GM18526 (cell line): Measurements from ENCODE around the gene TEX14.

Source experiments
- POLR2A ChIP-seq: IDR thresholded peaks from 3 replicates; pipeline ENCODE4 v1.6.1; 2011; ENCODE audit not compliant: insufficient read length; ENCODE audit errors: extremely low read depth

Gene TEX14

GRCh38 chr17:58631523-58632323 is 60.1 kb downstream of the TEX14 start:
- TF ChIP-seq POLR2A: peak; percentile 99

GRCh38 chr17:58630883-58631522 is 60.8 kb downstream of the TEX14 start:
- TF ChIP-seq POLR2A: no peak

- no peak for TF ChIP-seq POLR2A
These were observed 64.9 kb downstream of the TEX14 start for GRCh38 chr17:58626905-58627304.

- TF ChIP-seq POLR2A: no peak
These were observed 67.1 kb downstream of the TEX14 start for GRCh38 chr17:58624751-58625150.

- TF ChIP-seq POLR2A: no peak
These were observed 70.7 kb downstream of the TEX14 start for GRCh38 chr17:58621174-58621573.

- no peak for TF ChIP-seq POLR2A
These were observed 73.5 kb downstream of the TEX14 start for GRCh38 chr17:58618336-58618735.

- no peak for TF ChIP-seq POLR2A
These were observed 74.3 kb downstream of the TEX14 start for GRCh38 chr17:58617563-58617962.

- TF ChIP-seq POLR2A: no peak
These were observed 75.8 kb downstream of the TEX14 start for GRCh38 chr17:58615768-58616659.

GRCh38 chr17:58614859-58615459 is 76.9 kb downstream of the TEX14 start:
- no peak for TF ChIP-seq POLR2A

GRCh38 chr17:58611331-58611730 is 80.5 kb downstream of the TEX14 start:
- TF ChIP-seq POLR2A: no peak

- TF ChIP-seq POLR2A: no peak
These were observed 84.9 kb downstream of the TEX14 start for GRCh38 chr17:58606934-58607333.

- TF ChIP-seq POLR2A: no peak
These were observed 85.9 kb downstream of the TEX14 start for GRCh38 chr17:58605986-58606385.

GRCh38 chr17:58605470-58605869 is 86.4 kb downstream of the TEX14 start:
- no peak for TF ChIP-seq POLR2A

GRCh38 chr17:58601976-58602375 is 89.9 kb downstream of the TEX14 start:
- no peak for TF ChIP-seq POLR2A

- no peak for TF ChIP-seq POLR2A
These were observed 94.5 kb downstream of the TEX14 start for GRCh38 chr17:58597371-58597770.
